Measurements from ENCODE around the gene OSBPL10.

The OSBPL10 gene

GRCh38 chr3:31832551-31832950, 148.5 kb downstream of the OSBPL10 start:
- no peak overlapping the region for H3K9ac ChIP-seq (ENCODE audit: low read length in 5 of 5)
- no peaks in the 10 kb centered on the region for H3K9me3 ChIP-seq (ENCODE audit: control insufficient read depth in 5 of 5, low read length in 5 of 5)
- H3K27ac ChIP-seq (ENCODE audit: low read depth, low read length) = no peak overlapping the region
- peaks cover 0 to 5% (median 0%) of the 10 kb centered on the region in 5 donors for H3K4me1 ChIP-seq (ENCODE audit: control insufficient read depth in 5 of 5, insufficient read depth in 5 of 5, low read length in 5 of 5)
- no peaks in the 10 kb centered on the region for H3K36me3 ChIP-seq (ENCODE audit: control insufficient read depth in 5 of 5, insufficient read depth in 5 of 5, low read length in 5 of 5)
- no peak overlapping the region for H3K4me3 ChIP-seq (ENCODE audit: low read depth in 1 of 5, low read length in 5 of 5)
- no peaks in the 10 kb centered on the region for H3K27me3 ChIP-seq (ENCODE audit: control insufficient read depth in 5 of 5, insufficient read depth in 4 of 5, low read length in 5 of 5)

GRCh38 chr3:31831591-31831990, 149.5 kb downstream of the OSBPL10 start:
- no peak overlapping the region for H3K4me3 ChIP-seq (ENCODE audit: low read depth in 1 of 5, low read length in 5 of 5)
- no peaks in the 10 kb centered on the region for H3K27me3 ChIP-seq (ENCODE audit: control insufficient read depth in 5 of 5, insufficient read depth in 4 of 5, low read length in 5 of 5)
- no peak overlapping the region for H3K9ac ChIP-seq (ENCODE audit: low read length in 5 of 5)
- H3K4me1 ChIP-seq (ENCODE audit: control insufficient read depth in 5 of 5, insufficient read depth in 5 of 5, low read length in 5 of 5) = peaks cover 0 to 4% (median 0%) of the 10 kb centered on the region in 5 donors
- H3K9me3 ChIP-seq (ENCODE audit: control insufficient read depth in 5 of 5, low read length in 5 of 5) = no peaks in the 10 kb centered on the region
- H3K27ac ChIP-seq (ENCODE audit: low read depth, low read length) = no peak overlapping the region
- H3K36me3 ChIP-seq (ENCODE audit: control insufficient read depth in 5 of 5, insufficient read depth in 5 of 5, low read length in 5 of 5) = no peaks in the 10 kb centered on the region

GRCh38 chr3:31829826-31830426, 151.1 kb downstream of the OSBPL10 start:
- no peaks in the 10 kb centered on the region for H3K27me3 ChIP-seq (ENCODE audit: control insufficient read depth in 5 of 5, insufficient read depth in 4 of 5, low read length in 5 of 5)
- H3K9ac ChIP-seq (ENCODE audit: low read length in 5 of 5) = no peak overlapping the region
- no peaks in the 10 kb centered on the region for H3K9me3 ChIP-seq (ENCODE audit: control insufficient read depth in 5 of 5, low read length in 5 of 5)
- H3K36me3 ChIP-seq (ENCODE audit: control insufficient read depth in 5 of 5, insufficient read depth in 5 of 5, low read length in 5 of 5) = no peaks in the 10 kb centered on the region
- no peaks in the 10 kb centered on the region for H3K4me1 ChIP-seq (ENCODE audit: control insufficient read depth in 5 of 5, insufficient read depth in 5 of 5, low read length in 5 of 5)
- no peak overlapping the region for H3K4me3 ChIP-seq (ENCODE audit: low read depth in 1 of 5, low read length in 5 of 5)
- H3K27ac ChIP-seq (ENCODE audit: low read depth, low read length) = no peak overlapping the region

DNA sequence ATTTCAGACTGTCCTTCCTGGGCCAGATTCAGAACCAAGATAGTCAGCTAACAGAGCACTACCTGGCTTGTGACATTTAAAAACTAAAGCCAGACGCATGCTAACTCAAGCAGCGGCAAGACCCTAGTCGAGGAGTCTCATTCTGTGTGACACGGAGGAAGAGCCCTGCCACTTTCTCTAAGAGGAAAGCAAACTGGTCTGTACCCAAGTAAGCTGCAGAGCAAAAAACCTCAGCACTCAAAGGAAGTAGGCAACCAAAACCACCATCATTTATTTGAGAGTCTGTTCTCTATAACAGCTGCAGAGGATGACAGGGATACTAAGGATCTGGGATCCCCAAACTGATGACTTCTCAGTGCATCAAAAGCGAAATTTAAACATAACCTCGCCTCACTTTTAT, 152.1 kb downstream of the OSBPL10 start:
- Histone ChIP-seq H3K36me3 (ENCODE audit: control insufficient read depth in 5 of 5, insufficient read depth in 5 of 5, low read length in 5 of 5) (peaks cover 0 to 4% (median 0%) of the 10 kb centered on the region in 5 donors), H3K4me1 (ENCODE audit: control insufficient read depth in 5 of 5, insufficient read depth in 5 of 5, low read length in 5 of 5) (no peaks in the 10 kb centered on the region), H3K4me3 (ENCODE audit: low read depth in 1 of 5, low read length in 5 of 5) (no peak overlapping the region), H3K27ac (ENCODE audit: low read depth, low read length) (no peak overlapping the region), H3K9ac (ENCODE audit: low read length in 5 of 5) (no peak overlapping the region), H3K27me3 (ENCODE audit: control insufficient read depth in 5 of 5, insufficient read depth in 4 of 5, low read length in 5 of 5) (no peaks in the 10 kb centered on the region), H3K9me3 (ENCODE audit: control insufficient read depth in 5 of 5, low read length in 5 of 5) (no peaks in the 10 kb centered on the region)

DNA sequence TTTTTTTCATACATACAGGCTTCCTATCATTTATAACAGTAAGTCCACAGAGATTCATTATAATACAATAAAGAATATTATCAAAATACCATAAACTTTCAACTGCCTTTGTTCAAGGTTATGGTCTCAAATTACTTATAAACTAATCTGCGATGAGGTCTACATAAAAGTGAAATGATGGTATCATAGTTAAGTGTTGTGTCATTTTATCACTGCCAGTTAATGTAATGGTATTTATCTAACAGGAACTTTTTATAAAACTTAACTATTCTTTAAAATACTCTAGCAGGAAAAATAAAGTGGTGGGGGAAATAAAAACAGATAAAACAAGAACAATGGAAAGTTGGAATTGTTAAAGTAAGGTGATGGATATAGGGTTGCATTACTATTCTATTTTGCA, 153.1 kb downstream of the OSBPL10 start:
- peaks cover 0 to 4% (median 0%) of the 10 kb centered on the region in 5 donors for H3K36me3 ChIP-seq (ENCODE audit: control insufficient read depth in 5 of 5, insufficient read depth in 5 of 5, low read length in 5 of 5)
- H3K9me3 ChIP-seq (ENCODE audit: control insufficient read depth in 5 of 5, low read length in 5 of 5) = no peaks in the 10 kb centered on the region
- no peaks in the 10 kb centered on the region for H3K27me3 ChIP-seq (ENCODE audit: control insufficient read depth in 5 of 5, insufficient read depth in 4 of 5, low read length in 5 of 5)
- no peak overlapping the region for H3K4me3 ChIP-seq (ENCODE audit: low read depth in 1 of 5, low read length in 5 of 5)
- H3K27ac ChIP-seq (ENCODE audit: low read depth, low read length) = no peak overlapping the region
- no peaks in the 10 kb centered on the region for H3K4me1 ChIP-seq (ENCODE audit: control insufficient read depth in 5 of 5, insufficient read depth in 5 of 5, low read length in 5 of 5)
- H3K9ac ChIP-seq (ENCODE audit: low read length in 5 of 5) = no peak overlapping the region

- Histone ChIP-seq H3K9me3 (ENCODE audit: control insufficient read depth in 5 of 5, low read length in 5 of 5) (no peaks in the 10 kb centered on the region), H3K27ac (ENCODE audit: low read depth, low read length) (no peak overlapping the region), H3K9ac (ENCODE audit: low read length in 5 of 5) (no peak overlapping the region), H3K36me3 (ENCODE audit: control insufficient read depth in 5 of 5, insufficient read depth in 5 of 5, low read length in 5 of 5) (peaks cover 0 to 4% (median 0%) of the 10 kb centered on the region in 5 donors), H3K27me3 (ENCODE audit: control insufficient read depth in 5 of 5, insufficient read depth in 4 of 5, low read length in 5 of 5) (no peaks in the 10 kb centered on the region), H3K4me1 (ENCODE audit: control insufficient read depth in 5 of 5, insufficient read depth in 5 of 5, low read length in 5 of 5) (no peaks in the 10 kb centered on the region), H3K4me3 (ENCODE audit: low read depth in 1 of 5, low read length in 5 of 5) (no peak overlapping the region)
Measured at GRCh38 chr3:31823184-31823583, 157.9 kb downstream of the OSBPL10 start.

- Histone ChIP-seq H3K4me3 (ENCODE audit: low read depth in 1 of 5, low read length in 5 of 5) (no peak overlapping the region), H3K36me3 (ENCODE audit: control insufficient read depth in 5 of 5, insufficient read depth in 5 of 5, low read length in 5 of 5) (peaks cover 0 to 4% (median 0%) of the 10 kb centered on the region in 5 donors), H3K27me3 (ENCODE audit: control insufficient read depth in 5 of 5, insufficient read depth in 4 of 5, low read length in 5 of 5) (no peaks in the 10 kb centered on the region), H3K27ac (ENCODE audit: low read depth, low read length) (no peak overlapping the region), H3K9ac (ENCODE audit: low read length in 5 of 5) (no peak overlapping the region), H3K9me3 (ENCODE audit: control insufficient read depth in 5 of 5, low read length in 5 of 5) (no peaks in the 10 kb centered on the region), H3K4me1 (ENCODE audit: control insufficient read depth in 5 of 5, insufficient read depth in 5 of 5, low read length in 5 of 5) (no peaks in the 10 kb centered on the region)
Measured at GRCh38 chr3:31821118-31821517, 159.9 kb downstream of the OSBPL10 start.

DNA sequence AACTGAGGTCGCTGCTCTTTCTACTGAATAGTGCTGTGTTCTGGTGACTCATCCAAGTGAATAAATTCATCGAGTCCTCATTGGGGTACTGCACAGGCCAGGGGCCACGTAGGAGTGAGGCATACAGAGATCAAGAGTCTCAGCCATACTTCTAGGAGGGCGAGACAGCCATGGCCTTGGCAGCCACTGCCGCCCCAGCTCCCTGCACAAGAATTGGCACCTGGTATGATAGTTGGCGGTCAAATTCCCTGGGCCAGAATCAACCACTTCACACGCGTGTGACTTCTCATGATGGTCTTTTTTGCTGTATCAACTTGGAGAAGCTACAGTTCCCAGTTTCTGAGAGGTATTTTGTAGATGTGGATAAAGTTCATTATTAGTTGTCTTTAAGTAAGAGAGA, 161.6 kb downstream of the OSBPL10 start:
- H3K9ac ChIP-seq (ENCODE audit: low read length in 5 of 5) = no peak overlapping the region
- H3K27ac ChIP-seq (ENCODE audit: low read depth, low read length) = no peak overlapping the region
- peaks cover 0 to 3% (median 0%) of the 10 kb centered on the region in 5 donors for H3K36me3 ChIP-seq (ENCODE audit: control insufficient read depth in 5 of 5, insufficient read depth in 5 of 5, low read length in 5 of 5)
- H3K4me3 ChIP-seq (ENCODE audit: low read depth in 1 of 5, low read length in 5 of 5) = no peak overlapping the region
- H3K4me1 ChIP-seq (ENCODE audit: control insufficient read depth in 5 of 5, insufficient read depth in 5 of 5, low read length in 5 of 5) = no peaks in the 10 kb centered on the region
- H3K27me3 ChIP-seq (ENCODE audit: control insufficient read depth in 5 of 5, insufficient read depth in 4 of 5, low read length in 5 of 5) = no peaks in the 10 kb centered on the region
- H3K9me3 ChIP-seq (ENCODE audit: control insufficient read depth in 5 of 5, low read length in 5 of 5) = no peaks in the 10 kb centered on the region

GRCh38 chr3:31817411-31817966, 163.6 kb downstream of the OSBPL10 start:
- Histone ChIP-seq H3K27ac (ENCODE audit: low read depth, low read length) (no peak overlapping the region), H3K9ac (ENCODE audit: low read length in 5 of 5) (no peak overlapping the region), H3K4me1 (ENCODE audit: control insufficient read depth in 5 of 5, insufficient read depth in 5 of 5, low read length in 5 of 5) (no peaks in the 10 kb centered on the region), H3K9me3 (ENCODE audit: control insufficient read depth in 5 of 5, low read length in 5 of 5) (no peaks in the 10 kb centered on the region), H3K36me3 (ENCODE audit: control insufficient read depth in 5 of 5, insufficient read depth in 5 of 5, low read length in 5 of 5) (no peaks in the 10 kb centered on the region), H3K27me3 (ENCODE audit: control insufficient read depth in 5 of 5, insufficient read depth in 4 of 5, low read length in 5 of 5) (no peaks in the 10 kb centered on the region), H3K4me3 (ENCODE audit: low read depth in 1 of 5, low read length in 5 of 5) (no peak overlapping the region)

GRCh38 chr3:31815631-31816440, 165.2 kb downstream of the OSBPL10 start:
- no peaks in the 10 kb centered on the region for H3K36me3 ChIP-seq (ENCODE audit: control insufficient read depth in 5 of 5, insufficient read depth in 5 of 5, low read length in 5 of 5)
- no peaks in the 10 kb centered on the region for H3K4me1 ChIP-seq (ENCODE audit: control insufficient read depth in 5 of 5, insufficient read depth in 5 of 5, low read length in 5 of 5)
- no peak overlapping the region for H3K9ac ChIP-seq (ENCODE audit: low read length in 5 of 5)
- no peak overlapping the region for H3K27ac ChIP-seq (ENCODE audit: low read depth, low read length)
- H3K9me3 ChIP-seq (ENCODE audit: control insufficient read depth in 5 of 5, low read length in 5 of 5) = peaks cover 0 to 1% (median 0%) of the 10 kb centered on the region in 5 donors
- H3K4me3 ChIP-seq (ENCODE audit: low read depth in 1 of 5, low read length in 5 of 5) = no peak overlapping the region
- no peaks in the 10 kb centered on the region for H3K27me3 ChIP-seq (ENCODE audit: control insufficient read depth in 5 of 5, insufficient read depth in 4 of 5, low read length in 5 of 5)

Data from subcutaneous abdominal adipose tissue (tissue), 5 donors.